Germinal center (tissue), 1 donor: Measurements from ENCODE around the gene EGR2.
A peak's percentile ranks its signal among the peaks of the same experiment; 100 is the strongest.

Source experiments
- DNase-seq: peaks from one replicate; pipeline ENCODE4 v3.0.0; 2012; ENCODE audit warnings: mixed read lengths, low spot score

The EGR2 gene

DNA sequence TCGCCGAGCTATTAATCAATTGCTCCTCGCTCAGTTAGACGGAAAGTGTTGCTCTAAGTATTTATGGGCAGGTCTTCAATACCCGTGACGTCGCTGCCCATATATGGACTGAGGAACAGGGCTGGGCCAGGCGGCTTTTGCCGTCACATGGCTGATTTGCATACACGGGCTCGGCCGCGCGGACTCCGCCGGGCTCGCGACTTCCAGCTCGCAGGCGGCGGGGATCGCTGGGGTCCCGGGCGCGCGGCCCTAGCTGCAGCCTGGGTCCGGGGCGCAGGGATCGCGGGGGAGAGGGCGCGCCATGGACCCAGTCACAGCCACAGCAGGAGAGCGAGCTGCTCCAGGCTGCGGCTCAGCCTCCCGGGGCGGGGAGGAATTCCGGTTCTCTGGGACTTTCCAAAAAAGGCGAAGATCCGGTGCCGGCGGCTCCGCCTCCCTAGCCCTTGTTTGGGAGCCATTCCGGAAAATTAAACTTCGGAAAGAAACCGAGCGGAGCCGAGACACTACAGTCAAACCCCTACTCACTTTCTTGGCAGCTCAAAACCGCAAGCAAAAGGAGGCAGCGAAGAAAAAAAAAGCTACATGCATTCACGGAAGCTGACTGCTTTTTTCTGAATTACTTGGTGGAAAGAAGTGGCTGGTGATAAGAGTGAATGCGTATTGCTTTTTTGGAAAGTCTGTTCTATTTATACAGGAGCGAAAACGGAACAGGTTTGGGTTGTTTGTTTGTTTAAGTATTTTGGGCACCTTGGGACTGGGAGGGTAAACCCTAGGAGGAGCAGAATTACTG, at the start of gene EGR2:
TSS of gene EGR2 (minus strand) at position 36 of the 790 bp plus-strand sequence. CDS start 337 bp downstream, outside the sequence.
- peak; percentile 92 for DNase-seq

DNA sequence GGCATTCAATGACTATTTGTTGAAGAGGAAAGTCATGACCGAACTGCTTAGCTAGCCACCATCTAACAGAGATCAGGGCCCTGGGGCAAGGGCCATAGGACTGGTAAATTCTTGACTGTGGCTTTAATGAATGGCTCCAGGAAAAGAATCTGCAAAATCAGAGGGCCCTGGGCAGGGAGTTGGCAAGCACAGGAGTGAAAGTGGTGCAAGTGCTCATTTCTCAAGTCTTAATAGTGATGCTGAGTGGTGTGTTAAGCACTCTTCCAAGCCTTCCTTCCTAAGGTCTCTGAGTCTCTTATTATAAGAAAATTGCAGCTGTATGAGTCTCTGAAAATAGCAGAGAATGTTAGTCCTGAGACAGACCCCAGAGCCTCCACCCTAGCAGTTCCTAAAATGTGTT, 46.3 kb upstream of the EGR2 start:
- DNase-seq: no peak

DNA sequence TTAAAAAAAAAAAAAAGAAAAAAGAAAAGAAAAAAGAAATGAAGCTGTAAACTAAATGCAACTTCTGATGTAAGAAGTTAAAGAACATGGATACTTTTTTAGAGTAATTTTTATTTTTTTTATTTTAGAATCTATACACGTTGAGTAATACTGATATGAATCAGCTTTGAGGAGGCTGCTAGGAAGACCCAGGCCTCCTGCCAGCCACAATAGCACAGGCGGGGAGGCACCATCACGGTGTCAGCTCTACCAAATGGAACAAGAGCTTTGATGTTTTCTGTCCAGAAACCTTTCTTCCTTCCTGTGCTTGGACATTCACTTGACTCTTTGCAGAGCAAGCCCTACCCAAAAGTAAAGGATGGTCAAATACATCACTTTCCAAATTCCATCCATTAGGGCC, 45.3 kb upstream of the EGR2 start:
- DNase-seq: no peak

DNA sequence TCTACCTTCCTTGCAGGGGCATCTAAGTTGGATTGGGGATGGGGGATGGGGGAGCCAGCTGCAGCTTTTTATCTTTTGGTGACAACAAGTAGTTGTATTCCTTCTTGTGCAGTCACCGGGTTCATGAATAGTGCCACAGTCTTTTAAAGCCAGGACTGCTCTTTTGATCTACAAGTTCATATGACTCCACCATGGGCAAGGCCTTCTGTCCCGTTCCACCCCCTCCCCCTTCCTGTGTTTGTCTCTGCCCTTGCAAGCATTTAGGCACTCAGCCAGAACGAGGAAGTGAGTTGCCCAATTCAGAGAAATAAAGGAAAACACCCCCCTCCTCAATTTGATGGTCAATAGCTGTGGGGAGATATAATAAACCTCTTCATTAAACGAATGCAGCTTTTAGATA, 44.8 kb upstream of the EGR2 start:
- DNase-seq: no peak

DNA sequence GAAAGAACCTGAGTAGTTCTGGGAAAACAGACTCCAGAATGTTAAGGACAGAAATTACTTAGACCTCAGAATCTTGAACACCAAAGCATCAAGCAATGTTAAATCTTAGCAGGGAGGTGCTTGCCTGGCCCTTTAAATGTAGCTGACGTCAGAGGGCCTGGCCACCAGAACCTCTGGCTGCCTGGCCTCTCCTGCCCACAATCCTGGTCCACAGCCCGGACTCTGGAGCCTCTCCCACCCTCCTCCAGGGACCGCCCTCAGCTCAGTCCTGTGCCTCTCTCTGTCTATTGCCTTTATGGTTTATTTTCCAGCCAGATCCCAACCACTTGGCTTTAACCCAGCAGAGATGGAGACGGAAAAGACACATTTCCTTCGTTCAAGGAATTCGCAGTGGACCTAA, 42.2 kb upstream of the EGR2 start:
- no peak for DNase-seq

DNA sequence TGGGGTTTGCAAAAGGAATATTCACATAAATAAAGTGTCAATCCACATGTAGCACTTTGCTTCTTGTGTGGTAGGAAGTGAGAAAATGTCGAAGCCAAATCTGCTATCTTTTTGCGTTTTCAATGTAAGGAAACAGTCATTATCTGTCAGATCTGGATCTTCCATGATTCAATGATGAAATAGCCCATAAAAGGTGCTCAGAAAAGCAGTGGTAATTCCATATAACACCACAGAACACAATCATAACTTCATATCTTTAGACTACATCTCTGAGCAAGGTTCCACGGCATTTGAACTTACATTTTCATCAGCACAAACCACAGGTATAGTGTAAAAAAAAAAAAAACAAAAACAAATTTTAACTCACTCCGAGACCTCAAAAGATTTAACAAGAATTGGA, 39.9 kb upstream of the EGR2 start:
- no peak for DNase-seq

DNA sequence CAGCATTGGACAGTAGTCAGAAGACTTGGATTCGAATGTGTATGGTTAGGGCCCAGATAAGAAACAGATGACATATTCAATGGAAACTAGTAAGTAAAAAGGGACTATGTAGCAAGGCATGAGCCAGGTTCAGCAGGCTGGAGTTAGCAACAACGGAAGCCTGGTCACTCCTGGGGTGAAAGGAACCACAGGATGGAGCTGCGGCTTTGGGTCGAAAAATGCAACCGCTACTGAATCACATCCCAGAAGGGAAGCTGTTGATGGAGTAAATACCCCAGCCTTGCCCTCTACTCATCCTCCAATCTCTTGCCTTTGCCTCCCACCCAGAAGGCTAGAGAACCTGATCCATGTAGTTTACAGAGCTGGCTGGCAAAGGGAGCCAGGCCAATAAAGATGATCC, 37.5 kb upstream of the EGR2 start:
- DNase-seq: no peak

DNA sequence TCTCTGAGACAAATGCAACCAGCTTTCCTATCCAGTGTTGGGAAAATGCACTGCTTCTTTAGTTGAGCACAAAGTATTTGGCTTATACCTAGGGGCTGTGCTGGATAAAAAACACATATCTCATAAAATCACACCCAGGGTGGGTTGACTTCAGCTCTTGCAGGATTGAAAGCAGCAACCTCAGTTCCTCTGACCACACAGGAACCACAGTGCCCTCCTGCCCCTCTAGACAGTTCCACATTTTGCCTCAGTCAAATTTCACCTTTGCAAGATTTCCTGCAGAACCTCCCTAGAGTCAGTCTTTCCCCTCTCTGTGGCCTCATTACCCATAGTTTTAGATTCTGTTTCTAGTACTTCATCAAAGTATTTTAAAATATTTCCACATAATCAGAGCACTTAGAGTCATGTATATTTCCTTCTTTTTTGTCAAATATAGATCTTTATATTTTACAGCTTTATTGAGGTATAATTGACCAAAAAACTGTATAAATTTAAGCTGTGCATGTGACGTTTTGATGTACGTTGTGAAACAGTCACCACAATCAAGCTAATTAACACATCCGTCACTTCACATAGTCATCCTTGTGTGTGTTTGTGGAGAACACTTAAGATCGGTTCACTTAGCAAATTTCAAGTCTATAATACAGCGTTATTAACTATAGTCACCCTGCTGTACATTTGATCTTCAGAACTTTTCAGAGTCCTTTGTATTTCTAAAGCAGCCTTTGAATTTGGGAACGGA, 37.0 kb upstream of the EGR2 start:
- peak; percentile 42 for DNase-seq

DNA sequence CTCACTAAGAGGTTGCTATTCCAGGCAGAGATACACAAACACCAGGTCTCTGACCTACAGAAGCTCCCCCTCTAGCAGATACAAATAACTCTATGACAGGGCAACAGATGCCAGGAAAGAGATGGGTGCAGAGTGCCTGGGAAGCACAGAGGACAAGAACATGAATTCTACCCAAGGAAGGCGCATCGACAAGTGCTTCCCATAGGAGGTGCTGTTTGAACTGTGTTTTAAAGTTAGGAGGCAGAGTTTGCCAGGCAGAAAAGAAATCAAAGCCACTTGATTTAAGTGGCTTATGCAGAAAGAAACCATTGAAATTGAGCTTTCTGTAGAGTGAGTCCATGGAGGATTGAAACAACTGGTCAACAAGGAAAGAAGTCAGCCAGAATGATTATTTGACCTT, 35.3 kb upstream of the EGR2 start:
- DNase-seq: peak; percentile 26

DNA sequence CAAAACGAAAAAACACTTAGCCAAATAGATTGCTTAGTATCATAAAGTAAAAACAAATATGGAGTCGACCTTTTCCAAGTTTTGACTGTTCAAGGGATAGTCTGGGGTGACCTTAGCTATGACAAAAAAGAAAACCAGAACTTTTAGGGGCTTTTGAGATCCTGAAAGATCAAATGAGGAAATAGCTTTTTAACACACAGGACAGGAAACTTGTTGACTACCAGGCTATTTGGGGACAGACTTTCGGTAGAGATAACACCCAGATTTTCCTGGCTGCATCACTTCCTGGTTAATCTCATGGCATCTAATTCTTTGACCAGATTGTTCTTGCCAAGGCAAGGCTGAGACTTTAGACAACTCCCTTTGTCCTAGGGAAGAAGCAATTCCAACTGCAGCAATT, 34.5 kb upstream of the EGR2 start:
- no peak for DNase-seq

DNA sequence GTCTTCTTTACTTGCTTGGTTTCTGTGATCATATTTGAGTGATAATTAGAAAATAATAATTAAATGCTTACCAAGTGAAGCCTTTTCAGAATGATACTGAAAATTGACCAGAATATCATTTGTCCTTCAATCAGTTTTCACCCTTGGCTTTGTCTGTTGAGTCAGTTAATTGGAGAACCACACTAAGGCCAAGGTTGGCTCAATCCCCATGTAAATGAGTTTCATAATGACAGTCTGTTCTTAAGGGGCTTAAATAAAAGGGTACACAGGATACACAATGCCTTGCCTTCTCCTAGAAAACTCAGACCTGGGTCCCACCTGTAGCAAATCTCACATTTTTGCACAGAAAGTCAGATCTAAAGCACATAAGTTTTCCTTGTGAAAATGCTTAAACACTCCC, 31.3 kb upstream of the EGR2 start:
- no peak for DNase-seq

DNA sequence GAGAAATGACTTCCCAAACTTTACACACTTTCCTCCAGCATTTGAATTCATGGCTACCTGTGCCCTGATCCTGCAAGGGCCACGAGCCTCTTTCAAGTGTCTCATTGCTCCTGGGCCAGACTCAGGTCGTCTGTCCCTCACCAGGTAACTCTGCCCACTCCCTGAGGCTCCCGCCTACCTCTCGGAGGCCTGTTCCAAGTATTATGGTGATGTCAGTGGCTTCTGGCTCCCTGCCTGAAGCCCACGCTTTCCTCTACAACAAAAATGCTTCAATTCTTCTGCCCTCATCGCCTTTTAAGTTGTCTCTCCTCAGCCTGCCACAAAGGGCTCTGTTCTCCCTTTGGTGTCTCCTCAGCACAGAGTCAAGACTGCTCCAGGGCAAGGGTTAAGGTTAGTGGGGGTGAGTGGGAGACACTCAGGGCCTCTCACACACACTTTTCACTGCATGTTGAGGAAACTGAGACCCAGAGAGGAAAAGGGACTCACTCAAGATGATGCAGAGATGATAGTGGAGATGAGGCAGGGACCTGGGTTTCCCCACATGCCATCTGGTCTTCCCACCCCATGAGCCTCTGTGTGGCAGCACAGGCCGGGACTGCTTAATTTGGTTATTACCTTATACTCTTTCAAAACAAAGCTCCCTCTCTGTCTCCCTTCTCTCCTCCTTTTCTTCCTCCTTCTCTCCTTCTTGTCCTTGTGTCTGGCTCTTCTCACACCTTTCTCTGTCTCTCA, 28.3 kb upstream of the EGR2 start:
- DNase-seq: no peak

DNA sequence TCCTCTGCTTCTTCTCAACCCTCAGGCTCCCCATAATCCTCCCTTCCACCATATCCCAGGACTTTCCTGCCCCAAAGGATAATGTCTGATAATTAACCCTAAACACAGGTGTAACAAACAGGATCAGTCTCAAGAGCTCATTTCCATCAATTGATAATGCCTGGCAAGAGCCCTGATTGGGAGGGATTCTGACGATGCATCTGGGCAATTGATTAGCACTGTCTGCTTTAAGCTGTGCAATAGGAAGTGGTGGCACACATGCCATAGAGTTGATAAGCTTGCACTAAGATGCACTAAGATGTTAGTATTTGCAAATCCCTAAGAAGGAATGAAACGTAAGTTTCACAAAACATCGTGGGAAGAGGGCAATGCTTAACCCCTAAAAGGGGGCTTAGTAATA, 27.4 kb upstream of the EGR2 start:
- DNase-seq: no peak

DNA sequence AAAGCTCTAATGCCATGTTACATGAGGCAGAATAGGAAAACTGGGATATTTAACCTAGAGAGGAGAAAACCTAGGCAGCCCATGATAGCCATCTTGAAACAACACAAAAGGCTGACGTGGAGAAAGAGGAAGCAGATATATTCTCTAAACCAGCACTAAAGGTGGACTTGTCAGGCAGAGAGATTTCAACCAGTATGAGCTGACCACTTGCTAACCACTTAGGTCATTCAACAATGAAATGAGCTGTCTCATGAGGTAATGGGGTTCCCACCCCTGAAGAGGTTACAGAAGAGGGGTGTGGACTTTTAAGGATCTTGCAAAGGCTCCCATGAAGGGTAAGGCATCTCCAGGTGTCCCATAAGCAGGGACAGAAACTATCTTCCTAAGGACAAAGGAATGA, 26.8 kb upstream of the EGR2 start:
- DNase-seq: no peak

DNA sequence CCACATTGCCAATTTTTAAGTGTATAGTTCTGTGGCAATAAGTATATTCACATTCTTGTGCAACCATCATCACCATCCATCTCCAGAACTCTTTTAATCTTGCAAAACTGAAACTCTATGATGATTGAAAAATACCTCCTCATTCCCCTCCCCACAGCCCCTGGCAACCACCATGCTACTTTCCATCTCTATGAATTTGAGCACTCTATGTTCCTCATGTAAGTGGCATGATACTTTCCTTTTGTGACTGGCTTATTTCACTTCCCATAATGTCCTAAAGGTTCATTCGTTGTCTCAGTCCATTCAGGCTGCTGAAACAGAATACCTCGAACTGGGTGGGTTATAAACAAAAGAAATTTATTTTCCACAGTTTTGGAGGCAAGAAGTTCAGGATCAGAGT, 23.4 kb upstream of the EGR2 start:
- DNase-seq: no peak

DNA sequence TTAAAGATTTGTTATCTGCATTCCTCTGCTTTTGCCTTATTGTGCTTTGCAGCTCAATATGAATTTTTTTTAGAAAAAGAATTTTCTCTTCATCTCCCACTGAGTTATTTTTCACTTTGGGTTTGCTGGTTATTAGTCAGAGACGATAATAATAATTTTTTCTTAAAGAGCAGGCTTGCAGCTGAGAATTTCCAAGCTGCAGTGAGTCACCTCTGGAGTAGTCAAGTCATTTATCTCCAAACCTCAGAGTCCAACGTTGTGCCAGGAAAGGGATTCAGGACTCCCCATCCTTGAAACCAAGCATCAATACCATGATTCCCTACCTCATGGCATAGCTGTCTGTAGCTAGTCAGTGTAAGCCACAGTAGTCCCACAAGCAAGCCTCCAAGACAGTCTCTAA, 15.2 kb upstream of the EGR2 start:
- no peak for DNase-seq

DNA sequence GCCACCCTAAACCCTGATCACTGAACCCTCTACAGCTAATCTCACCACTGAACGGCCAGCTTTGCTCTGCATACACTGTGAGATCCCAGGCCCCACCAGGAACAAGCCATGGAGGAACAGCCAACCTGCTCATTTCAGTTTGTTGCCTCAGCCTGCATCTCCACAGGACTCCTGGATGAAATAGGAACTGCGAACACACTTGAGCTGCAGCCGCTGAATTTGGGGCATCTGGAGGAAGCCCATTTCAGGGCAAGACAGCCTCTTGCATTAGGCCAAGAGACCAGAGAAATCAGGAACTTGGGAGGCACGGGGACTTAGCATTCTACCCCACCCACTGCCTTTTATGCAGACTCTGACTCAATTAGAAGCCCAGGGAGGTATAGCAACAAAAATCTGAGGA, 14.5 kb upstream of the EGR2 start:
- DNase-seq: no peak

DNA sequence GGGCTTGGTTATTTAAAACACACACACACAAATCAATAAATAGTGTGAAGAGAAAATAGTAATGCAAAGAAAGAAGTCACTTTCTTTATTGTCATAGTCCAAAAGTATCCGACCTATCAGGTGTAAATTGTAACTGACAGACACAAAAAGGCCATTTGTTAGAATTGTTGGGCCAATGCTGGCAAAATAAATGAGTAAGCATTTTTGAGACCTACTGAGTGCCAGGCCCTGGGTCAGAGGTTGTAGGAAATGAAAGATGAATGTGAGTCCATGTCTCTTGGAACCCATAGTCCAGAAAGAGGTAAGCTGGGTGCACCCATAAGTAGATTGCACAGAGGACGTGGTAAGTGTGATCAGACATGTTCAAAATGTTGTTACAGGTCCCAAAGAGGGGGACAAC, 13.5 kb upstream of the EGR2 start:
- no peak for DNase-seq

DNA sequence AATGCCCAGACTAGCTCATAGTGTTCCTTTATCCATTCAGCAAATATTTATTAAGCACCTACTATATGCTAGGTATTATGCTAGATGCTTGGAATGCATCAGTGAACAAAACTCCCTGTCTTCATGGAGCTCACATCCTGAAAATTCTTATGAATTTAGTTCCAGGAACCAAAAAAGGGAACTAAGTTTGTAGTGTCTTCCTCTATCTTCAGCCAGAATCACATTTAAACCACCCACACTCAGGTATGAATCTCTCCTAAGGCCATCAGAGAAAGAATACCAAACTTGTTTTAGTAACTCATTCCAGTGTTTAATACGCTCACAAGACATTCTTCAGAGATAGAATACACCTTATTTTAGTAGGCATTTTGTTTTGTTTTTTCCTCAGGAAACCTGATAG, 10.1 kb upstream of the EGR2 start:
- no peak for DNase-seq

DNA sequence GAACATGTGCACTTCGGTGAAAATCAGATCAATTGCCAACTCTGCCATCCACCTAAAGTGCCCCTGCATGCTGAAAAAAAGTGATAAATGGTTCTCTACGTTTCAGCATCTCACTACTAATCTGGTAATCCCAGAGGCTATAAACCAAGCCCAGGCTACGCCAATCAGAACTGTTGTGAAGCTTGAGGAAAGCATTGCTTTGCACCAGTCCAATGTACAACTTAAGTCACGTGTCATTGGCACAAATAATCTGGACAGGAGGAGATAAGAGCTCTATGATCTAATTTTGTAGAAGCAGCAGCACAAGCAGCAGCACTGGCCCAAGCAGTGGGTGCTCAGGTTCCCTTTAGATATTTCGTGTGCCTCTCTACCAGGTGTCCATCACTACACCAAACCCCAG, 4.4 kb upstream of the EGR2 start:
- DNase-seq: no peak

DNA sequence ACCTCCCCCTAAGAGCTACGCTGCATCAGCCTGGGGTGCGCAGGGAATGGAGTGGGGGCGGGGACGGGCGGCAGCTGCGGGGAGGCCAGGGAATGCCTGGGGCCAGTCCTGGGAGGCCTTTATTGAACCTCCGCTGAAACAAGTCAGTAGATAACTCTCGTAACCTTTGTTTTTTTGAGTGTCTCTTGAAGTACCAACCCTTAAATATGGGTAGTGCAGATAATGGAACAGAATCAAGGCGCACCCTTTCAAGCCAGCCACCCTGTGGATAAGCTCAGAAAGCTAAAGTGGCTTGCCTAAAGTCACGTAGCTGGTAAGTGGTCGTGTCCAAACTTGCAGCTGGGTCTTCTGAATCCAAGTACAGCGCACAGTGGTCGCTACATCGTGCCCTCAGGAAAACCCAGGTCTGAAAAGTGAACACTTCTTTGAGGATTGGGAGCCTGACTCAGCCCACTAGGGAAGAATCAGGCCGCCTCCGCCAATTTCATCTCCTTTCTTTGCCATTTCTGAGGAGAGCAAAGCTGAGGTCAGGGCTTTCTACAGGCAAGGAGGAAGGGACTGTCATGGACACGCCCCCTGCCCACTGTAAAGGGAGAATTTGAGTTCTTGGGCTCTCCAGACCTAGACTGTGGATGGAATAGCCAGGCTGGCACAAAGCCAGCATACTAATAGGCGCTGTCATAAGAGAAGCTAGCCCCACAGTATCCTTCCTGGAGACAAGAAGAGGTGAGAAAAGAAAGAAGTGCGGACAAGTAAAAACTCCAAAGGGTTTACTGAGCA, 3.2 kb upstream of the EGR2 start:
- DNase-seq: no peak

DNA sequence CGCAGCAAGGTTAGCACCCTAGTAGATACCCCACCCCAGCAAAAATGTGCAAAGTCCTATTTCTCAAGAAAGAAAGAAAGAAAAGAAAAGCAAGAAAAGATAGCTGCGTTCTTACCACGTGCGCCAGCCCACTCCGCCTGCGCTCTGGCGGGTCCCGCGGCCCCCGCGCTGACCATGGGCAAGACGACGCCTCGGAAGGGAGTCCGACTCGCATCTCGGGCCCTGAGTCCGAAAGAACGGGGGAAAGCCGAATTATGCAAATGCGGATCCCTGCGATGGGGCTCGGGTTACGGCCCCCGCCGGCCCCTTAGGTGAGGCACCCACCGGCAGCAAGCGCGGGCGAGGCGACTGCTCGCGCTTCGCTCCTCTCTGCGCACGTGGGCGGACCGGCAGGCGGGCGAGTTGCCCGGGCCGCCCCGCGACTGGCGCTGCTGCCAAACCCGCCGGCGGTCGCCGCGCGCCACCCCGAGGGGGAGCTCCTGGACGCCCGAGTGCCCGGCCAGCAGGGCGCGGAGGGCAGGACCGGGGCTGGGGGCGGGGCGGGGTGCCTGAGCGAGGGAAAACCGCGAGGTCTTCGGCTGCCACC, 2.4 kb upstream of the EGR2 start:
- peak; percentile 66 for DNase-seq
